K562 (cell line): ENCODE results near the gene ANKRD23. TPM values are rescaled to one million over a fixed set of nuclear protein-coding genes. Genes with fewer than 3 reads are reported as not detected.
A peak's percentile ranks its signal among the peaks of the same experiment; 100 is the strongest.

Experiments used
- ATAC-seq: fragments of 200-7000 bp; cut with Tn5 transposase; 3 replicates; pipeline ENCODE4 v1.9.1; 2020; ENCODE audit warnings: moderate library complexity
- BruUV-seq: library from RNA; stranded (reverse); fragments of 400-500 nt; replicated peaks from 2 replicates; lab custom pipeline; 2021; lab: Mats Ljungman, UMichigan
- CTCF ChIA-PET: fragments of 300-600 bp; formaldehyde crosslinking; extraction: SDS; loops from one replicate; lab custom pipeline; 2021; ENCODE audit warnings: low intra/inter-chr PET ratio; lab: Yijun Ruan, JAX
- POLR2A ChIA-PET: fragments of 300-600, 350-650 bp; sonication (Branson Sonifier 250); formaldehyde crosslinking; extraction: SDS; loops from one replicate; lab custom pipeline; 2021; ENCODE audit warnings: antibody characterized with exemption, inconsistent platforms; lab: Yijun Ruan, JAX
- DNase-seq, 4 experiments: peaks; one replicate each; pipeline versions ENCODE4 v3.0.0 to v3.0.0-alpha.2; 2011 to 2018; ENCODE audit warnings: low spot score in 3 of 4, mixed read lengths in 3 of 4; ENCODE audit errors: extremely low read depth in 1 of 4
- FAIRE-seq: peaks from 2 replicates; lab custom pipeline; 2011; peaks lifted over from hg19 to GRCh38; lab: Jason Lieb, UNC
- H2AFZ ChIP-seq: 2 replicates; pipeline ENCODE4 v1.6.0; 2011; ENCODE audit warnings: low read depth, low read length, control low read depth, inconsistent platforms
- H3K27ac ChIP-seq: fragments of 200-600 bp; 3 replicates; pipeline ENCODE4 v1.8.0; 2011; ENCODE audit warnings: low read depth, mild to moderate bottlenecking, control low read depth, inconsistent platforms, low read length, moderate library complexity, mixed read lengths; ENCODE audit errors: extremely low read depth
- H3K27me3 ChIP-seq, 2 experiments: fragments of 300-600 bp in 1 of 2; 2 replicates in 1 of 2; 3 replicates in 1 of 2; pipeline versions ENCODE4 v1.6.0 to v1.8.0; 2011; ENCODE audit warnings: inconsistent platforms in 2 of 2, low read length in 2 of 2, mild to moderate bottlenecking in 1 of 2, mixed read lengths in 1 of 2, moderate library complexity in 1 of 2; ENCODE audit not compliant: control insufficient read depth in 2 of 2, insufficient read depth in 2 of 2
- H3K36me3 ChIP-seq: fragments of 300-600 bp; 3 replicates; pipeline ENCODE4 v1.8.0; 2011; ENCODE audit warnings: mild to moderate bottlenecking, low read length, inconsistent platforms; ENCODE audit not compliant: control insufficient read depth, insufficient read depth
- H3K4me1 ChIP-seq, 2 experiments: fragments of 200-600 bp in 1 of 2; replicated peaks in 1 of 2; 2 replicates in 1 of 2; 3 replicates in 1 of 2; pipeline versions ENCODE4 v1.5.1 to v1.8.0; 2011; ENCODE audit warnings: inconsistent platforms in 2 of 2, low read length in 2 of 2, mild to moderate bottlenecking in 1 of 2, mixed read lengths in 1 of 2, moderate library complexity in 1 of 2; ENCODE audit not compliant: control insufficient read depth in 2 of 2, insufficient read depth in 2 of 2
- H3K4me2 ChIP-seq: 2 replicates; pipeline ENCODE4 v1.6.1; 2011; ENCODE audit warnings: low read length, control low read depth, inconsistent platforms, mixed read lengths; ENCODE audit not compliant: insufficient read depth
- H3K4me3 ChIP-seq: fragments of 200-600 bp; sonication (generic), shearing (Covaris generic); 2 replicates; pipeline ENCODE4 v1.5.1; 2016; ENCODE audit warnings: control low read depth, inconsistent platforms
- H3K79me2 ChIP-seq: fragments of 200-600 bp; 3 replicates; pipeline ENCODE4 v1.8.0; 2011; ENCODE audit warnings: low read length, inconsistent platforms; ENCODE audit not compliant: control insufficient read depth, insufficient read depth
- H3K9ac ChIP-seq, 2 experiments: 2 replicates each; pipeline versions ENCODE4 v1.6.0 to v1.6.1; 2011; ENCODE audit warnings: low read depth in 2 of 2, low read length in 2 of 2, control low read depth in 1 of 2, inconsistent platforms in 1 of 2, mild to moderate bottlenecking in 1 of 2, mixed read lengths in 1 of 2; ENCODE audit not compliant: insufficient read depth in 1 of 2
- H3K9me1 ChIP-seq: one replicate; pipeline ENCODE4 v1.6.0; 2011; ENCODE audit warnings: inconsistent platforms, mild to moderate bottlenecking, low read length, moderate library complexity; ENCODE audit not compliant: control insufficient read depth, insufficient read depth
- H3K9me3 ChIP-seq: replicated peaks from 2 replicates; pipeline ENCODE4 v1.5.1; 2011; ENCODE audit warnings: low read depth, low read length, inconsistent platforms; ENCODE audit not compliant: control insufficient read depth, insufficient read depth
- H4K20me1 ChIP-seq: replicated peaks from 2 replicates; pipeline ENCODE4 v1.6.1; 2011; ENCODE audit warnings: low read length, inconsistent platforms, mixed read lengths; ENCODE audit not compliant: control insufficient read depth, insufficient read depth
- CCNT2 ChIP-seq: IDR thresholded peaks from 2 replicates; pipeline ENCODE4 v1.6.1; 2011; ENCODE audit warnings: borderline replicate concordance, low read depth, mild to moderate bottlenecking, moderate library complexity, mixed read lengths, low read length; ENCODE audit not compliant: insufficient read length; ENCODE audit errors: extremely low read depth
- ETS2 ChIP-seq: IDR thresholded peaks from 2 replicates; pipeline ENCODE4 v1.6.1; 2016; ENCODE audit warnings: borderline replicate concordance, missing genetic modification characterization, mild to moderate bottlenecking, moderate library complexity, missing compliant biosample characterization; ENCODE audit not compliant: poor library complexity, severe bottlenecking
- NRF1 ChIP-seq, 2 experiments: fragments of 450-650 bp; IDR thresholded peaks in 1 of 2; conservative IDR thresholded peaks in 1 of 2; 2 replicates each; pipeline ENCODE4 v1.6.1; 2014; ENCODE audit warnings: mild to moderate bottlenecking in 2 of 2
- RAD21 ChIP-seq, 2 experiments: fragments of 250-450 bp in 1 of 2; fragments of 450-650 bp in 1 of 2; sonication (Bioruptor Pico) in 1 of 2; formaldehyde crosslinking in 1 of 2; IDR thresholded peaks in 1 of 2; conservative IDR thresholded peaks in 1 of 2; 2 replicates each; pipeline versions ENCODE4 v1.4.0 to v1.8.0; 2020 to 2022; ENCODE audit warnings: mild to moderate bottlenecking in 2 of 2, moderate library complexity in 1 of 2
- SIN3A ChIP-seq, 2 experiments: fragments of 150-350 bp in 1 of 2; IDR thresholded peaks; 2 replicates each; pipeline ENCODE4 v1.6.1; 2011 to 2016; ENCODE audit warnings: borderline replicate concordance in 2 of 2, low read depth in 2 of 2, low read length in 2 of 2, mild to moderate bottlenecking in 2 of 2, moderate library complexity in 2 of 2; ENCODE audit not compliant: control insufficient read depth in 1 of 2
- SMARCA4 ChIP-seq: fragments of 450-650 bp; IDR thresholded peaks from 2 replicates; pipeline ENCODE4 v1.6.1; 2016
- TEAD4 ChIP-seq, 2 experiments: sonication (generic) in 1 of 2; formaldehyde crosslinking in 1 of 2; IDR thresholded peaks; 2 replicates each; pipeline versions ENCODE4 v1.6.1 to v1.8.0; 2012 to 2022; ENCODE audit warnings: borderline replicate concordance in 1 of 2, inconsistent platforms in 1 of 2, low read length in 1 of 2, mild to moderate bottlenecking in 1 of 2, missing genetic modification reagents in 1 of 2
- ZNF280A ChIP-seq: fragments of 450-650 bp; IDR thresholded peaks from 2 replicates; pipeline ENCODE4 v1.6.1; 2018; ENCODE audit warnings: mild to moderate bottlenecking, low read depth; ENCODE audit not compliant: partially characterized antibody
- WGBS: fragments of 100-300 bp; shearing (Covaris generic); methylation state at CpG from one replicate; pipeline ENCODE4 v1.1.6; 2016; ENCODE audit warnings: low coverage, mixed read lengths; ENCODE audit not compliant: insufficient coverage; ENCODE audit errors: missing lambda C conversion rate; 5-methylcytosine and 5-hydroxymethylcytosine counted together
- in situ Hi-C: fragments of 300-500 bp; cut with MboI; formaldehyde crosslinking; loops from 4 replicates; pipeline ENCODE4 v1.15.0; 2018; ENCODE audit warnings: inconsistent platforms, mixed read lengths
- intact Hi-C: fragments of 100-400 bp; cut with micrococcal nuclease; formaldehyde crosslinking; loops from 2 replicates; pipeline ENCODE4 v1.14.2; 2022
- polyA plus RNA-seq, 8 experiments: library from polyadenylated mRNA; depleted of rRNA in 4 of 8; stranded (reverse) in 5 of 8; unstranded in 3 of 8; fragments of >200 nt; fragmentation: Nextera tagmentation in 2 of 8; fragmentation: Illumina TruSeq in 1 of 8; extraction: Ambion mirVana in 2 of 8; extraction: Trizol in 1 of 8; gene quantifications; 2 replicates each; pipeline versions ENCODE4 v1.2.1 to v1.2.3, GENCODE V29; 2011 to 2014; ENCODE audit warnings: inconsistent platforms in 1 of 8, missing spikeins in 1 of 8
- total RNA-seq, 7 experiments: library from RNA; depleted of rRNA in 6 of 7; stranded (reverse); fragments of >200 nt in 6 of 7; fragmentation: Illumina TruSeq in 2 of 7; extraction: Trizol in 2 of 7; gene quantifications; 2 replicates each; pipeline versions ENCODE4 v1.2.1 to v1.2.3, GENCODE V29; 2011 to 2021; ENCODE audit warnings: low replicate concordance in 1 of 7
- TF ChIP-seq, protein P1 (sequence below), 3 experiments: fragments of 200-800 bp in 1 of 3; fragments of 250-450 bp in 1 of 3; fragments of 450-650 bp in 1 of 3; sonication (Bioruptor Pico) in 1 of 3; sonication (Bioruptor generic) in 1 of 3; formaldehyde crosslinking in 1 of 3; IDR thresholded peaks; 2 replicates each; pipeline versions ENCODE4 v1.6.1 to v1.8.0; 2016 to 2022; ENCODE audit warnings: mild to moderate bottlenecking in 2 of 3, missing genetic modification characterization in 2 of 3, missing compliant biosample characterization in 1 of 3, moderate library complexity in 1 of 3

ANKRD23 gene
- total and polyA plus RNA-seq, 9 of the 15 experiments (the other 6 are each of a cell fraction or from before 2014, with no cell fraction given) = 0.32 to 4.8 (median 2.8) TPM

- H2AFZ ChIP-seq = peak overlapping the region; percentile 41; the same call in 1 of the 2 replicates
- no peaks in the 10 kb centered on the region for H3K9me3 ChIP-seq
- peak; percentile 78 for ATAC-seq
- H3K4me3 ChIP-seq = peak overlapping the region; percentile 97
- peak overlapping the region; percentile 93 for H3K4me2 ChIP-seq
- FAIRE-seq = peak; percentile 40
- H3K79me2 ChIP-seq = peaks cover 83% of the 10 kb centered on the region
- peaks cover 27 to 89% of the 10 kb centered on the region in 2 experiments for H3K4me1 ChIP-seq
- POLR2A ChIA-PET = interaction anchor here (0.5 to 2.7 kb wide), 7 partner anchors 11 to 92 kb away, joined by 3 to 20 read pairs (median 3); partner anchors contain the start of gene ANKRD39
- no TSS peak for BruUV-seq
- CTCF ChIA-PET = interaction anchor here (0.7 to 1.0 kb wide), 2 partner anchors 81 to 83 kb away, joined by 3 read pairs; no protein-coding TSS in a partner anchor
- intact Hi-C loops (no loop called here), in situ Hi-C loops (loop anchor here (25.0 kb wide), 1 partner anchor 244 kb away; the partner anchor contains the start of gene ANKRD36)
- peak overlapping the region; percentile 90 to 100 for H3K9ac ChIP-seq
- H3K27me3 ChIP-seq = no peaks in the 10 kb centered on the region
- peaks cover 8% of the 10 kb centered on the region for H3K9me1 ChIP-seq
- peak; percentile 88 to 94 (median 90) for DNase-seq
- peak overlapping the region; percentile 95 for H3K27ac ChIP-seq
- peaks cover 49% of the 10 kb centered on the region for H3K36me3 ChIP-seq
- WGBS = 0% methylated on average over 18 of the region's 76 CpGs
- H4K20me1 ChIP-seq = peaks cover 16% of the 10 kb centered on the region; the same call in 1 of the 2 replicates
- TF ChIP-seq CCNT2 (peak; percentile 80), ETS2 (tag) (no peak), TEAD4 (IDR thresholded peaks at IDR 0.05; ENCODE audit: low read length) (peak; percentile 14; the same call in 1 of the 2 replicates), TEAD4 (CRISPR knock-in tag; IDR thresholded peaks at IDR 0.05; ENCODE audit: borderline replicate concordance) (no peak), RAD21 (CRISPR knock-in tag; conservative IDR thresholded peaks at IDR 0.05 in 1 of 2, IDR thresholded peaks at IDR 0.05 in 1 of 2) (peak in 1 of 2 experiments; percentile 34; a peak in 2 of 4 replicates), ZNF280A (no peak), SMARCA4 (0 out of 2 replicates have a peak, but pooled peaks have one; percentile 9), NRF1 (conservative IDR thresholded peaks at IDR 0.05 in 1 of 2, IDR thresholded peaks at IDR 0.05 in 1 of 2) (peak; percentile 63 to 66), SIN3A (IDR thresholded peaks at IDR 0.05; ENCODE audit: borderline replicate concordance in 2 of 2, control insufficient read depth in 1 of 2, low read depth in 2 of 2, low read length in 2 of 2) (peak in 1 of 2 experiments; percentile 71; a peak in 2 of 4 replicates)
- TF ChIP-seq, protein P1, sequence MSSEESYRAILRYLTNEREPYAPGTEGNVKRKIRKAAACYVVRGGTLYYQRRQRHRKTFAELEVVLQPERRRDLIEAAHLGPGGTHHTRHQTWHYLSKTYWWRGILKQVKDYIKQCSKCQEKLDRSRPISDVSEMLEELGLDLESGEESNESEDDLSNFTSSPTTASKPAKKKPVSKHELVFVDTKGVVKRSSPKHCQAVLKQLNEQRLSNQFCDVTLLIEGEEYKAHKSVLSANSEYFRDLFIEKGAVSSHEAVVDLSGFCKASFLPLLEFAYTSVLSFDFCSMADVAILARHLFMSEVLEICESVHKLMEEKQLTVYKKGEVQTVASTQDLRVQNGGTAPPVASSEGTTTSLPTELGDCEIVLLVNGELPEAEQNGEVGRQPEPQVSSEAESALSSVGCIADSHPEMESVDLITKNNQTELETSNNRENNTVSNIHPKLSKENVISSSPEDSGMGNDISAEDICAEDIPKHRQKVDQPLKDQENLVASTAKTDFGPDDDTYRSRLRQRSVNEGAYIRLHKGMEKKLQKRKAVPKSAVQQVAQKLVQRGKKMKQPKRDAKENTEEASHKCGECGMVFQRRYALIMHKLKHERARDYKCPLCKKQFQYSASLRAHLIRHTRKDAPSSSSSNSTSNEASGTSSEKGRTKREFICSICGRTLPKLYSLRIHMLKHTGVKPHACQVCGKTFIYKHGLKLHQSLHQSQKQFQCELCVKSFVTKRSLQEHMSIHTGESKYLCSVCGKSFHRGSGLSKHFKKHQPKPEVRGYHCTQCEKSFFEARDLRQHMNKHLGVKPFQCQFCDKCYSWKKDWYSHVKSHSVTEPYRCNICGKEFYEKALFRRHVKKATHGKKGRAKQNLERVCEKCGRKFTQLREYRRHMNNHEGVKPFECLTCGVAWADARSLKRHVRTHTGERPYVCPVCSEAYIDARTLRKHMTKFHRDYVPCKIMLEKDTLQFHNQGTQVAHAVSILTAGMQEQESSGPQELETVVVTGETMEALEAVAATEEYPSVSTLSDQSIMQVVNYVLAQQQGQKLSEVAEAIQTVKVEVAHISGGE (CRISPR knock-in tag; IDR thresholded peaks at IDR 0.05) = peak in 2 of 3 experiments; percentile 29 to 66; a peak in 2 of 6 replicates
Observed at GRCh38 chr2:96868555-96869280, 24.9 kb upstream of the ANKRD23 start.
